Activated CD8-positive, alpha-beta memory T cell treated with anti-CD3 and anti-CD28 coated beads, Interleukin-2, amount 50 U/mL, for 24 hours (primary cell): Measurements from ENCODE around the gene SLC35G3.
"Not testable (repeated sequence)": the region's sequence is repeated elsewhere in the genome, so short reads cannot be mapped to it uniquely, and the experiment has no call there.

ENCODE experiments used
- DNase-seq: peaks from one replicate; pipeline ENCODE4 v3.0.0-alpha.2; 2020; ENCODE audit errors: extremely low read depth

The SLC35G3 gene

DNA sequence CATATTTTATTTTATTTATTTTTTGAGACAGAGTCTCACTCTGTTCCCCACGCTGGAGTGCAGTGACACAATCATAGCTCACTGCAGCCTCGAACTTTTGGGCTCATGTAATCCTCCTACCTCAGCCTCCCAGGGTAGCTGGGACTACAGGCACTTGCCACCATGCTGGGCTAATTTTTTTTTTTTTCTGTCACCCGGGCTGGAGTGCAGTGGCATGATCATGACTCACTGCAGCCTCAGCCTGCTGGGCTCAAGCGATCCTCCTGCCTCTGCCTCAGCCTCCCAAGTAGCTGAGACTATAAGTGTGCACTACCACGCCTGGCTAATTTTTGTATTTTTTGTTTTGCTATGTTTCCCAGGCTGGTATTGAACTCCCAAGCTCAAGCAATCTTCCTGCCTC, 29.5 kb downstream of the SLC35G3 start:
- no peak for DNase-seq

DNA sequence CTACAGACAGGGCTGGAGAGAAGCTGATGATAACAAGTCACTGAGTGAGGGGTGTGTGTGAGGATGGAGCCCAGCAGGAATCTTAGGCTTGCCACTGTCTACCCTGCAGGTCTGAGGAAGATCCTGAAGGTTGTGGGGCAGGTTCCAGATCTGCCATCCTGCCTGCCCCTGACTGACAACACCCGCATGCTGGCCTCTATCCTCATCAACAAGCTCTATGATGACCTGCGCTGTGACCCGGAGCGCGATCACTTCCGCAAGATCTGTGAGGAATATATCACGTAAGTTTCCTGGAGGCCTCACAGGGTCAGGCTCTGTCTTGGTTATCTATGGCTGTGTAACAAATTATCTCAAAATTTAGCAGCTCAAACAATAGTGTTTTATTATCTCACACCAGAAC, 30.3 kb downstream of the SLC35G3 start:
- DNase-seq, result no peak

DNA sequence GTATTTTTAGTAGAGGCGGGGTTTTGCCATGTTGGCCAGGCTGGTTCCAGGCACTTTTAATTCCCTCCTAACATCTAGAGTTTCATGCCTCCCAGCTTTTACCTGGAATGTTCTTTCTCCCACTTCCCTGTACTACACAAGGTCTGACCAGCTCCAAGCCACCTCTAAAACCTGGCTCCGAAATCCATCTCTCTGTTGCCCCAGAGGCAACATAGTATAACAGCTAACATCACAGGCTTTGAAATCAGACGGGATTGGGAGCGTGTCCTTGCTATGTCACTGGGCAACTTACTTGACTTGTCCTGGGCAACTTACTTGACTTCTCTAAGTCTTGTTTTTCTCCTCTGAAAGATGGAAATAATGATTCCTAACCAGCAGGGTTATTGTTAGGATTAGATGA, 31.4 kb downstream of the SLC35G3 start:
- no peak for DNase-seq

DNA sequence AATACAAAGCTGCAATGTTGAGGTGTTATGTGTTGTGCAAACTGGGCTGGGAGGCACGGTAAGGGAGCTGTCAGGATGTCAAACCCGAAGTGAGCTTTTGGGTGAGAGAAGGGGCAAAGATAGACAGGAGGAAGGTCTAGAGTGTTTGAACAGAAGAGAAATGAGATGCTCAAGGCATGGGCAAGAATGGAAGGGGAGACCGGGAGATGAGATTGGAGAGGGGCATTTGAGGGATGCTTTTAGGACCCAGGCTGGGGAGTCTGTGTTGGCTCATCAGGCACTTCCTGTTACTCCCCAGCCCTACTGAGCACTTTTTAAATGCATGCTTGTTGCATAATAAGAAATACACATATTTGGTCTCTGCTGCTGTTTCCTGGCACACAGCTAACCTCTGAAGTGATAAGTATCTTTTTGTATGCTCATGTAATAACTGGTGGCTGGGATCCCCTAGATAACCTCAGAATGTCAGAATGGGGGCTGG, 32.9 kb downstream of the SLC35G3 start:
- no peak for DNase-seq

DNA sequence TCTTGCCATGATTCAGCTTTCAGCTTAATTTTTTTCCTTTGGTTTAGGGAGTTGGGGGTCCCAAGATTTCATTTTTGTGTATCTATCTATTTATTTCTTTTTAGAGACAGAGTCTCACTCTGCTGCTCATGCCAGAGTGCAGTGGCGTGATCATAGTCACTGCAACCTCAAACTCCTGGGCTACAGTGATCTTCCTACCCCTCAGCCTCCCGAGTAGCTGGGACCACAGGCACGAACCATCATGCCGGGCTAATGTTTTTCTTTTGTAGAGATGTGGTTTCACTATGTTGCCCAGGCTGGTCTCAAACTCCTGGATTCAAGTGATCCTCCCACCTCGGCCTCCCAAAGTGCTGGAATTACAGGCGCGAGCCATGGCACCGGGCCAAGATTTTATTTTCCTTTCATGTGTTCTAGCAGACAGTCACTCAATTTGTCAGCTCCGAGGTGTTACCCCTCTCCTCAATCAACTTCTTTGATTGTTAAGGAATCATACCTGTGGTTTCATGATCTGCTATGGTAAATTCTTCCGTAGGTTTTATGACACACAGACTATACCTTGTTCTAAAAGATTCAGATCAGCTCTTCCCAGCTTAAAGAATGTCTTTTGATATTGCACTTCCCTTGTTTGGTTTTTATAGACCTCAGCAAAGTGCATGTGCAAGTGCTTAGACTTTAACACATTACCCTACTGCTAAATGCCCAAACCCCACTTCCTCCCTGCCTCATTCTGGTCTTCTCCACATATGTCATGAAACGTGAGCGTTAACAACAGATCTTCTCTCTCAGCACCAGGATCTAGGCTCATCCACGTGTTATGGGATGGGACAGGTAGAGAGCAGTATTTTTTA, 33.6 kb downstream of the SLC35G3 start:
- no peak for DNase-seq

DNA sequence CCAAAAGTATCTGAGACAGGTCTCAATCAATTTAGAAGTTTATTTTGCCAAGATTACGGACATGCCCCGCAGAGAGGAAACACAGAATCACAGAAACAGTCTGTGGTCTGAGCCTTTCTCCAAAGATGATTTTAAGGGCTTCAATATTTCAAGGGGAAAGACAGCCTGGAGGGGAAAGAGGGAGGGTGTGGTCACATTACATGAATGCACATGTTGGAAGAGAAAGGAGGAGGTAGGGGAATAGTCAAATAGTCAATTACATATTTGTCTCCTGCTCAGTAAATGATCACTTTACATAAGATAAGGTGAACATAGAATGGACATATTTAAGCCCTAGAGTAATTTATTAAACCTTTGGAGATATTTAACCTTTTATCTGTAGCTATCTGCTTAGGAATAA, 34.3 kb downstream of the SLC35G3 start:
- DNase-seq, result no peak

DNA sequence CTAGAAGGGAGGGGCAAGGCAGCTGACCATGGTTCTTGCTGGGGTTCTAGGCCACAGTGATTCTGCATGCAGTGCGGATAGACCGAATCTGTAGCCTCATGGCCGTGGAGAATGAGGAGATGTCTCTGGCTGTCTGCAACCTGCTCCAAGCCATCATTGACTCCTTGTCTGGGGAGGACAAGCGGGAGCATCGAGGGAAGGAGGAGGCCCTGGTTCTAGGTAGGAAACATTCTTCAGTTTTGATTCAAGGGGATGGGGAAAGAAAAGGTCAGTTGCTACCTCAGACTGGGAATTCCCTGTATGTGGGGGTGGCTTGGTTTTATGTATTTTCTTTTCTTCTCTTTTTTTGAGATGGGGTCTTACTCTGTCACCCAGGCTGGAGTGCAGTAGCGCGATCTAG, 38.9 kb downstream of the SLC35G3 start:
- no peak for DNase-seq

DNA sequence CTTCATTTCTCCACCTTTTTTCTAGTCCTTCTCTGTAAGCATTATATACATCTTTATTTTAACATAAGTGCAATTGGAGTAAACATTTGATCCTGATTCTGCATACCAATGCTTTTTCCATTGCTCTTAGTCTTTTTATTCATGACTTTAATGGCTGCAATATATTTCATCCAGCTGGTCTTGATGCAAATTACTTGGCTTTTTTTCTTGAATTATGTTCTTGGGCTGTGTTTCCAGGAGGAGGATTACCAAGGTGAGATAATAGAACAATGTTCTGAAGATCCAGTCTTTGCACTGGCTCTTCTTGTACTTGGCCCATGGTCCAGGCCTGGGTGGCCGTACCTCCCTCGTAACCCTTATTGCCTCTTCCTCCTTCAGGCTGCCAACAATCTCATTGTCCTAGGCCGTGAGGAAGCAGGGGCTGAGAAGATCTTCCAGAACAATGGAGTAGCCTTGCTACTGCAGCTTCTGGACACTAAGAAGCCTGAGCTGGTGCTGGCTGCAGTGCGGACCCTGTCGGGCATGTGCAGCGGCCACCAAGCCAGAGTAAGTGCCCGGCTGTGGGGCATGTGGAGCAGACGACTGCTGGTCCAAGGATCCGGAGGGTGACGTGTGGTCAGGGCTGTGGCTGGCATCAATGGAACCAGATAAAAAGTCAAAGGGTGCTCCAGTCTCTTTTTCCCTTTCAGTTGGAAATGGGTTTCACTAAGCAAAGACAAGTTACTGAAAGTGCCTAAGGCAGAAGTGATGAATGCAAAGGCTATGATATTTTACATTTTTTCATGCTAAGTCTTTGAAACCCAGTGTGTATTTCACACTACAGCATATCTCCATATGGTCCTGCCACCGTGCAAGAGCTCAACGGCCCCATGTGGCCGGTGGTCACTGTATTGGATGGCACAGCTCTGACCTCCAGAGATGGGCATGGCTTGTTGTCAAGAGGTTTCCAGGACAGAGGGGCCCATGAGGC, 39.7 kb downstream of the SLC35G3 start:
- DNase-seq, result no peak

DNA sequence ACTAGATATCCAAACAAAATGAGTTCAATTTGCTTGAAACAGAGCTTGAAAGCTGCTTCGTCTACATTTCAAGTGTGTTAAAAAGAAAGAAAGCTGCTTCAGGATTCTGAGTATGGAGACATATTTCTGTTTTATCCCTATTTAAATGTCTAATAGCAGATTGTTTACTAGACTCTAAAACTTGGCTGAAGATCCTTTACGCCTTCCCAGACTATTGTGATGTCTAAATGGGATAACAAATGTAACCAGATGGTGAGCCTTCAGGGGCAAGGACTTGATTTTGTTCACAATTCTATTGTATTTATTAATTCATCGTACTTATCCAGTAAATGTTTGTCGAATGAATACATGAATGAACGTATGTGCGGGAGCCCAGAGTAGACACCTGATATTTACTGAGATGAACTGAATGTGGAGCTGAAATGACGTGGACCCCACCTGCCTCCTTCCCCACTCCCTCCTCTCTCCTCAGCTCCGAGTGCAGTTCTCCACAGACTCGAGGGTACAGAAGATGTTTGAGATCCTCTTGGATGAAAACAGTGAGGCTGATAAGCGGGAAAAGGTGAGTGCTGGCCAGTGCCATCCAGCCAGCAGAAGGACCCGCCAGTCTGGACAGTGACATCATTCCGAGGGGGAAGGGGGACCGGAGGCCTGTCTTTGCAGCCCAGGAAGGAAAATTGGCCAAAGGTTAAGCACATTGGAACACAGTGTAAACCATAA, 41.6 kb downstream of the SLC35G3 start:
- no peak for DNase-seq

DNA sequence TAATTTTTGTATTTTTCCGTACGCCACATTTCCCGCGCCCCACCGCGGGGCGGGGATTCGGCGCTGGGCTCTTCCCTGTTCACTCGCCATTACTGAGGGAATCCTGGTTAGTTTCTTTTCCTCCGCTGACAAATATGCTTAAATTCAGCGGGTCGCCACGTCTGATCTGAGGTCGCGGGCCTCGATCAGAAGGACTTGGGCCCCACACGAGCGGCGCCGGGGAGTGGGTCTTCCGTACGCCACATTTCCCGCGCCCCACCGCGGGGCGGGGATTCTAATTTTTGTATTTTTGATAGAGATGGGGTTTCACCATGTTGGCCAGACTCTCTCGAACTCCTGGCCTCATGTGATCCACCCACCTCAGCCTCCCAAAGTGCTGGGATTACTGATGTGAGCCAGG, 43.1 kb downstream of the SLC35G3 start:
- not testable (repeated sequence) for DNase-seq

DNA sequence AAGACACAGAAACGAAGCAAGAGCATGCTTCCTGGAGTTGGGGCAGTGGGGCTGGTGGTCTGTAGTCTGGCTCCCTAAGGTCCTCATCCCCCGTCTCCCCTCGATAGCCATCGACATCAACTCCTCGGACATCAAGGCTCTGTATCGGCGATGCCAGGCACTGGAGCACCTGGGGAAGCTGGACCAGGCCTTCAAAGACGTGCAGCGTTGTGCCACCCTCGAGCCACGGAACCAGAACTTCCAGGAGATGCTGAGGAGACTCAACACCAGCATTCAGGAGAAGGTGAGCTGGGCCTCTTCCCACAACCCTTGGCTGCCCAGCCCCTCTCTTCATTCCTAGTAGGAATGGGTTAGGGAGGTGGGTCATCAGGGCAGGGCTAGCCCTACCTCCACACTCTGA, 44.3 kb downstream of the SLC35G3 start:
- DNase-seq, result no peak

DNA sequence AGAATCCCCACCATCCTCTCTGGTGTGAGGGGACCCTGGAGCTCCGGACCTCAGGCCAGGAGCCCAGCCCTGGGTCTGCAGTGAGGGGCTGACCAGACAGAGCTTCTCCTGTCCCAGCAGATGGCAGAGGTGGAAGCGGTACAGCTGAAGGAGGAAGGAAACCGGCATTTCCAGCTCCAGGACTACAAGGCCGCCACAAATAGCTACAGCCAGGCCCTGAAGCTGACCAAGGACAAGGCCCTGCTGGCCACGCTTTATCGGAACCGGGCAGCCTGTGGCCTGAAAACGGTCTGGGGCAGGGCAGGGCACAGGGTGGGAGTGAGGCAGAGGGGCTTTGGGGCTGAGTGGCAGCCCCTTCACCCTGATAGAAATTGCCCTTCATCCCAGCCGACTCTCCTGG, 46.0 kb downstream of the SLC35G3 start:
- DNase-seq, result no peak

DNA sequence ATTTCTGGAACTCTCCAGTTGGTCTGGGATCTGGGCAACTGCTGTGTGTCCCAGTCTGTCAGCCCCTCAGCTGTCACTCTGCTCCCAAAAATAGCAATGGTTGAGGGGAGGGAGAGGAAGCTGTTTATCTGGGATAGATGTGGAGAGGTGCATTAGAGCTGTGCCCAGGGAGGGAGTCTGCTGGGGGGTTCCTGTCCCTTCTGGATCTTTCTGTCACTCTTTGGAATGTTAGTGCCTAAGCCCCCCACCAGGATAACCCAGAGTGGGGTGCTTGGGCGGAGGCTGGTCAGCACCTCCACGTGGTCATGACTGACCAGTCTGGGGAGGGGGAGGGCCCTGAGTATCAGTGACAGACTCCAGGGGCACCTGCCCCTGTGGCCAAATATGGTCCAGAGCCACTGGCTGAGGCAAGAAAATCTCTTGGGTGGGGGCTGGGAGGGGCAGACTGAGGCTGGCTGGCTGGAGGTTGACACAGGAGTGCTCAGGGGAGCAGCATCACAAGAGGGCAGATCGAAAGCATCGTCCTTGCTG, 46.8 kb downstream of the SLC35G3 start, which contains the start of gene UNC45B:
Gene UNC45B (plus strand): TSS at position 443 of the 531 bp plus-strand sequence. CDS start 447 bp downstream, outside the sequence.
- no peak for DNase-seq

DNA sequence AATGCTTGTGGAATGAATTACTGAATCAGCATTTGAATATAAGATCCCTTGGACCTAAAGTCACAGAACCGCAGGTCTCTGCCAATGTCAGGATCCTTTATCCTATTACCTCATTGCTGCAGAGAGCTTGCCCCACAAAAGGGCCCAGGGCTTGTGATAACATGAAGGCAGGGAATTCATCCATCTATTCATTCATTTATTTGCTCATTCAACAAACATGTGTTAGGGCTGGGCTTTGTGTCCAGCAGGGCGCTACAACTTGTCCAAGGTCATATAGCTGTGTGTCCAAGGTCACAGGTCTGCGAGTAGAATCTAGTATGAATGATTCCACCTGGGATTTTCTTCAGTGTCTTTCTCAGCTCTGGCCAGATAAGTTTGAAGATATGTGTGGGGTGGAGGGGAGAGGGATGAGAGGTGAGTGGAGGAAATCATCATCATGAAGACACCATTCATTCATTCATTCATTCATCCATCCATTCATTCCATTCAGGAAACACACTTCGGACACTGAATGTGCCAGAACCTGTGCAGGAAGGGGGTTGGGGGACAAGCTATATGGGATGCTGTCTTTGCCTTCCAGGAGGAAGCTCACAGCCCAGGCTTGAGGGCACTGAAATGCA, 47.9 kb downstream of the SLC35G3 start:
- DNase-seq, result no peak

DNA sequence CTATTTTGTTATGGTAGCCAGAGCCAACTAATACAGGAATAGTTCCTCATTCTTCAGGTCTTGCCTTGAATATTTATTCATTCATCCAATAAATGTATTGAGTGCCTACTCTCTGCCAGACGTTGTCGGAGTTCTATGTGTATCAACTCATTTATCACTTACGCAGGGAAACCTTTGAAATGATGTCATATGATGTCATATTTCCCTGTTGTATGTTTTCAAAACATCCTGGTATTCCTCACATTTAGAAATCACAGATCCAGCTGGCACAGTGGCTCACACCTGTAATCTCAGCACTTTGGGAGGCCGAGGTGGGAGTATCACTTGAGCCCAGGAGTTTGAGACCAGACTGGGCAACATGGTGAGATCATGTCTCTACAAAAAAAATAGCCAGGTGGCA, 49.4 kb downstream of the SLC35G3 start:
- no peak for DNase-seq
